ENCODE results near the gene ANKRD33B.
"Not testable (repeated sequence)": the region's sequence is repeated elsewhere in the genome, so short reads cannot be mapped to it uniquely, and the experiment has no call there.

Gene ANKRD33B

GRCh38 chr5:10538103-10538788 lies 25.6 kb upstream of the ANKRD33B start:
- no peak for DNase-seq

DNA sequence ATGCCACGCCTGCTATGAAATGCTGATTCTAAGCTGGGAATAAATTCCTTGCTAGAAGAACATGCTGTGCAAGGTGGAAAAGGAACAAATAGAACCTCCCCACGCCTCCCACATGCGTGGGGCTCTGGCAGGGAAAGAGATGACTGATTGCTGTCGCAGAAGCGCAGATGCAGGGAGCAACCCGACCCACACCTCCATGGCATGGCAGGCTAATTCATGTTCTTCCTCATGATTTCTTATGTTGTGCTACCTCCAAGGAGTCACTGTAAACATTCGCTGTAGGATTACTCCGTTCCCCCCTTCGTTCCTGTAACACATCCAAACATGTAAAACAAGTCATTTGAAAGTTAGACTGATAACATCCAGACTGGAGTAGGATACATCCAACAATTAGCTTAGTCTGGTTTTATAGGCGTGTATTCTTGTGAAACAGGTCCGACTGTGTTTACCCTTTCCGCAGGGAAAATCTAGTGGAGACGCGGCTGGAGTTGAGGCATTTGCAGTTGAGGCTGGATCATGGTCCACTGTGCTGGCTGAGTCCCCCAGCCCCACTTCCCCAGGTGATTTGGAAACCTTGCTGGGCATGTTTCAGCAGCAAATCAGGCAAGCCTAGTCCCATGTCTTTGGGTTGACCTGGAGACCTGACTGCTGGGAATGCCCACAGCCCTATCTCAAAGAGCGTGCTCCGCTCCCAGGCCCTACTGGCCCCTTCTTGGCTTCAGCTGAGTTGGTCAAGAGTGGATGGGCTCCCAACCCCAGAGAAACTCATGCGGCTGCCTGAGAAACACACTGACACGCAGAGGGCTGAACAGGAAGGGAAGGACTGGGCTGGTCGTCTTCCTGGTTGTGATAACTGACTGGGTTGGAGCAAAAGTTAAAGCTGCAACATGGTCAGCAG lies 24.8 kb upstream of the ANKRD33B start:
- DNase-seq: no peak

DNA sequence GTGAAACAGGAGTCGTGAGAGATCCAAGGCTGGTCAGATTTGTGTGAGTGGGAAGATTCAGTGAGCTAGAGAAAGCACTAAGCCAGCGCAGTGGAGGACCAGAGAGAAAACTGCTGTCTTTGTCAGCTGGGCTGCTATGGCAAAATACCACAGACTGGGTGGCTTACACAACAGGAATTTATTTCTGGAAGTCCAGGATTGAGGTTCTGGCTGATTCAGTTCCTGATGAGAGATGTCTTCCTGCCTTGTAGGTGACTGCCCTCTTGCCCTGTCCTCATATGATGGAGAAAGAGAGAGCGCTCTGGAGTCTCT lies 24.2 kb upstream of the ANKRD33B start:
- DNase-seq: no peak

- no peak for DNase-seq
These were observed 23.8 kb upstream of the ANKRD33B start for GRCh38 chr5:10540036-10540544.

- no peak for DNase-seq
These were observed 22.8 kb upstream of the ANKRD33B start for GRCh38 chr5:10540951-10541646.

DNA sequence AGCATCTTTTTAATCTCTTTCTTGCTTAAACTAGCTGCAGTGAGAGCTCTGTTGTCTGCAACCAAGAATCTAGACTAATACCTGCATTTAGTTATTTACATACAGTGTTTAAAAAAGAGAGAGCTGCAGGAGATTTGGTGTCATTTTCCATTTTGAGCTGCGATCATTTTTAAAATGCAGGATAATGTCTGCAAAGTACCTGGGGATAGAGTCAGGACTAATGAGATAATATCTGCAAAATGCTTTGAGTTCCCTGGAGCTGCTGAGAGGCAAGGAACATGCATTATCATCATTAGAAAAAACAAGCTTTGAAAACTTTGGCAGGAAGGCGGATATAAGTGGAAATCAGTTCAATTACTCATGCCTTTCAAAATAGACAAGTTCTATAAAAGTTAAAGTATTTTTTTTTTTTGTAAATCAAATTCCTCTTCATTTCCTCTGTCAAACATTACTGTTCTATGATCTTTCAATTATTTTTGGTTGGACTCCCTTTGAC lies 21.8 kb upstream of the ANKRD33B start:
- no peak for DNase-seq

- DNase-seq: no peak
These were observed 20.3 kb upstream of the ANKRD33B start for GRCh38 chr5:10543585-10544040.

DNA sequence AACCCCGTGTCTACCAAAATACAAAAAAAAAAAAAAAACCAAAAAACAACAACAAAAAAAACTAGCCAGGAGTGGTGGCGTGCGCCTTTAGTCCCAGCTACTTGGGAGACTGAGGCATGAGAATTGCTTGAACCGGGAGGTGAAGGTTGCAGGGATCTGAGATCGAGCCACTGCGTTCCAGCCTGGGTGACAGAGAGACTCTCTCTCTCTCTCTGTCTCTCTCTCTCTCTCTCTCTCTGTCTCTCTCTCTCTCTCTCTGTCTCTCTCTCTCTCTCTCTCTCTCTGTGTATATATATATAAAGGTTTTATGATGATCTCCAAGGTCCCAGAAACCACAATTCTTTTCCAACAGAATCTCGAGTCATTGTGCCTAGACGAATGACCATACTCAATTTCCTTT lies 18.8 kb upstream of the ANKRD33B start:
- DNase-seq: no peak

DNA sequence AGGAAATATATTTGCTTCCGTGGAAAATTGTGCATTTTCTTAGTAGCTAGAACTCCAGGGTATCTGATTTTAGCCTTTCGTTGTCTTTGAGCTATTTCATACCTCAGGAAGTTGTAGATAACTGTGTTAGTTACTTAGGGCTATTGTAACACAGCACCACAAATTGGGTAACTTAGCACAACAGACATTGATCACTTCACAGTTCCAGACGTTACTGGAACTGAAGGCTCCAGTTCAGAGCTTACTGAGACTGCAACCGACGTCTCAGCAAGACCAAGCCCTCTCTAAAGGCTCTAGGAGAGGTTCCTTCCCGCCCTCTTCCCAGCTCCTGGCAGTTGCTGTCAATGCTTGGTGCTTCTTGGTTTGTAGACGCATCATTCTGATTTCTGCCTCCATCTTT lies 17.7 kb upstream of the ANKRD33B start:
- DNase-seq: no peak

DNA sequence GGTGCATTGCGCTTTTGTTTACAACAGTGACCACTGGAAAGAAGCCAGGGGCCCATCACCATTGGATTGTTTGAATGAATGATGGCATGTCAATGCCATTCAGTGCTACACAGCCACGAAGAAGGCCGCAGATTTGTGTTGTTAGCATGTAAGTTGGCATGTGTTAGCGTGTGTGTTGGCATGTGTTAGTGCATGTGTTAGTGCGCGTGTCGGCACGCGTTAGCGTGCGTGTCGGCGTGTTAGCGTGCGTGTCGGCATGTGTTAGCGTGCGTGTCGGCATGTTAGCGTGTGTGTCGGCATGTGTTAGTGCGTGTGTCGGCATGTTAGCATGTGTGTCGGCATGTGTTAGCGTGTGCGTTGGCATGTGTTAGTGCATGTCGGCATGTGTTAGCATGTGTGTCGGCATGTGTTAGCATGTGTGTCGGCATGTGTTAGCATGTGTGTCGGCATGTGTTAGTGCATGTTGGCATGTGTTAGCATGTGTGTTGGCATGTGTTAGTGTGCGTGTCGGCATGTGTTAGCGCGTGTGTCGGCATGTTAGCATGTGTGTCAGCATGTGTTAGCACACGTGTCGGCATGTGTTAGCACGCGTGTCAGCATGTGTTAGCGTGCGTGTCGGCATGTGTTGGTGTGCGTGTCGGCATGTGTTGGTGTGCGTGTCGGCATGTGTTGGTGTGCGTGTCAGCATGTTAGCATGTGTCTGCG lies 15.3 kb upstream of the ANKRD33B start:
- no peak for DNase-seq

- DNase-seq: not testable (repeated sequence)
These were observed 14.8 kb upstream of the ANKRD33B start for GRCh38 chr5:10549123-10549514.

- DNase-seq: no peak
These were observed 13.5 kb upstream of the ANKRD33B start for GRCh38 chr5:10550222-10550995.

DNA sequence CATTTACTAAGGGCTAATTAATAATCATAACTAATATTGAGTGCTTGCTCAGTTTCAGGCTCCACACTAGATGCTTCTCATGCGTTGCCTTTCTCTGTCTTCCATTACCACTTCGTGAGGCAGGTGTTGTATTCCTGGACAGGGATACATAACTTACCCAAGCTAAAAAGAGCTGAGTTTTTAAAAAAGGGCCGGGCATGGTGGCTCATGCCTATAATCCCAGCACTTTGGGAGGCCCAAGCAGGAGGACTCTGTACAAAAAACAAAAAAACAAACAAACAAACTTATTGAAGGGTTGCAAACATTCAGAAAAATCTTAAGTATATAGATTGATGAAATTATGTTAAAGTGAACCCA lies 12.1 kb upstream of the ANKRD33B start:
- DNase-seq: no peak

DNA sequence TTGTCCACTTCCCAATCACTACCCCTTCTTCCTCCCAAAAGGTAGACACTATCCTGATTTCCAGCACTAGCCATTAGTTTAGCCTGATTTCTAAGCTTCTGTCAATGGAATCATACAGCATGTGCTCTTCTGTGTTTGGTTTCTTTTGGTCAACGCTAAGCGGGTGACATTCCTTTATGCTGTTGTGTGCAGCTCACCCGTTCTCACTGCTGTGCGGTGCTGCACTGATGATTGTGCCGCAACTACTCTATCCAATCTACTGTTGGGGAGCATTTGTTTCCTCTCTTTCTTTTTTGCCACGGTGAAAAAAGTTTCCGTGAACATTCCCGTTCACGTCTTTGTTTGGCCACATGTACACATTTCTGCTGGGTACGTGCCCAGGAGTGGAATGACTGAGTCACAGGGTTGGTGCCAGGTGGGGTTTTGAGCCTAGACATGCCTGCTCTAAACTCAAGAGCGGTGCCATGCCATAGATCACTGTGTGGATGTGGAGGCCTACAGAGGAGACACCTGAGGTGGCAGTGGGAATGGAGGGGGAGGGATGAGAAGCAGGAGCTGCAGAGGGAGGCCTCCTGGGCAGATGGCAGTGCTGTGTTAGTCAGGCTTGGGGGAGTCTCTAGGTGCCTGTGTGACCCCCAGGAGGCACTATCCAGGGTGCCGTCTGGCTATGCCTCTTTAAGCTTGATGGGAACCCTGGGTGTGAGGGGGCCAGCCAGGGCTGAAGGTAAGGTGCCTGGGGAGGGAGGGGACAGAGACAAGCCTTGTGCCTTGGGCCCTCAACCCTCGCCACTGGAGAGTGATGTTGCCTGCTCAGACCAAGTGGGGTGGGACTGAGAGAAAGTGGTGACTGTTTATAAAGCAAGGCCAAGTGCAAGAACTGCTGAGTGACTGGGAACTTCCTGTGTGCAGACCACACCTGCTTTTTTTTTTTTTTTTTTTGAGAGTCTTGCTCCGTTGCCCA lies 11.4 kb upstream of the ANKRD33B start:
- no peak for DNase-seq

- no peak for DNase-seq
These were observed 10.4 kb upstream of the ANKRD33B start for GRCh38 chr5:10553476-10553875.

GRCh38 chr5:10555277-10555684 lies 8.6 kb upstream of the ANKRD33B start:
- DNase-seq: no peak

- no peak for DNase-seq
These were observed 7.5 kb upstream of the ANKRD33B start for GRCh38 chr5:10556289-10556807.

DNA sequence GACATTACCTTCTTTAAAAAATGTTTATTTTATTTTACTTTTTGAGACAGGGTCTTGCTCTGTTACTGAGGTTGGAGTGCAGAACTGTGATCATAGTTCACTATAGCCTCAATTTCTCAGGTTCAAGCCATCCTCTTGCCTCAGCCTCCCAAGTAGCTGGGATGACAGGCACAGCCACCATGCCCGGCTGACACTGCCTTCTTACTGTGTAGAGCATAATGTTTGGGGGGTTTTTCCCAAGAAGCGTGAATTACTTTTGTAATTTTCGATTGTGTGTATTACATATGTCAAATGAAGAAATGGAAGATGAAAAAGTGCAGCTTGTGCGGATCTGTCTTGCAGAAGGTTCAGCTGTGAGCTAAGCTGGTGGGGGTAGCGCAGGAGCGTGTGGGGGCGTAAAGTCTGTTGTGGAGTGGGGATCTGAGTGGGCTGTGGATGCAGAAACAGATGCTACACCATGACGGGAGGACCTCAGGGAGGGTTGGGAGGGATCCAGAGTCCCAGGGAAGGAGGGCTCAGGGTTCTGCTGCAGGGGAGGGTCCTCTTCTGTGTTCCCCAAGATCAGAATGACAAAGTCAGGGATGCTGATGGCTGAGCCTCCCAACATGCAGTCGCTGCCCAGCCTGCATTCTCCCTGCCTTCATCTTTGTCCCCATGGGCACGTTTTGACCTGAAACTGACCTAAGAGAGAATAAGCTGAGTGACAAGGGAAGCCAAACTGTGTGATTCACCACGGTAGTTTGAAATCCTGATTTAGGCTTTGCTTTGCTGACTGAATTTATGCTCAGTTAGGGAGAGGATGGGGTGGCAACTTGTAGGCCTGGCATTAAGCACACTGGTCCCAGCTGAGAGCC lies 6.8 kb upstream of the ANKRD33B start:
- DNase-seq: no peak

- no peak for DNase-seq
These were observed 4.7 kb upstream of the ANKRD33B start for GRCh38 chr5:10559151-10559550.

DNA sequence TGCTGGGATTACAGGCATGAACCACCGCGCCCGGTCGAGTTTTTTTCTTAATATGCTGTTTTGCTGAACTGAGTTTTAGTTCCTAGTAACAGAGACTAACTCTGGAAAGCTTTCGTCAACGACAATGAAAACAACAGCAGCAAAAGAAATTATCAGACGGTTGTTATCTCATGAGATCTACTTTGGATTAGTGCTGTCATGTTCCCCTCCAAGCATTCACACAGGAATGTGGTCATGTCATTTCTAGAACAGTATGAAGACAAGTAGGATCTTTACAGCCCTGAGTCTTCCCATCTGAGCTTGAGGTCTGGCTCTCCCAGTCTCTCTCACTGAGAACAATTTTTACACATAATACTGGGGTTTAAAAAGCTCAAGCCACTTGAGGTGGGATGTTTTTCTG lies 4.0 kb upstream of the ANKRD33B start:
- DNase-seq: no peak
